AG04450 (cell line): ENCODE measurements around the gene TEKT3. TPM values are rescaled to one million over a fixed set of nuclear protein-coding genes. Genes with fewer than 3 reads are reported as not detected.

Experiments used
- CTCF ChIA-PET: fragments of 300-600, 350-600 bp; formaldehyde crosslinking; extraction: SDS; loops from one replicate; lab custom pipeline; 2022; ENCODE audit warnings: antibody characterized with exemption, inconsistent platforms; lab: Charles Lee
- POLR2A ChIA-PET: fragments of 350-600 bp; formaldehyde crosslinking; extraction: SDS; loops from one replicate; lab custom pipeline; 2021; ENCODE audit warnings: antibody characterized with exemption, inconsistent platforms; lab: Yijun Ruan, JAX
- DNase-seq: peaks from one replicate; pipeline ENCODE4 v3.0.0-alpha.2; 2011; ENCODE audit warnings: low read depth, low spot score
- H3K27ac ChIP-seq: one replicate; pipeline ENCODE4 v1.5.1; 2012; ENCODE audit warnings: low read depth, low read length, control low read depth
- H3K27me3 ChIP-seq: one replicate; pipeline ENCODE4 v1.6.0; 2012; ENCODE audit warnings: low read length; ENCODE audit not compliant: control insufficient read depth, insufficient read depth
- H3K4me3 ChIP-seq: 2 replicates; pipeline ENCODE4 v1.5.1; 2011; ENCODE audit warnings: mild to moderate bottlenecking, low read depth, low read length, control low read depth
- H3K9me3 ChIP-seq: 2 replicates; pipeline ENCODE4 v1.5.1; 2012; ENCODE audit warnings: low read length; ENCODE audit not compliant: control insufficient read depth, insufficient read depth
- CTCF ChIP-seq: IDR thresholded peaks from 2 replicates; pipeline ENCODE4 v1.5.1; 2011; ENCODE audit warnings: low read depth, low read length, control low read depth, inconsistent platforms
- polyA plus RNA-seq: library from polyadenylated mRNA; depleted of rRNA; stranded (reverse); fragments of >200 nt; gene quantifications from 2 replicates; pipeline ENCODE4 v1.2.3, GENCODE V29; 2011

The TEKT3 gene
- polyA plus RNA-seq, 1 experiment: 0.69 TPM

- H3K27me3 ChIP-seq: no peaks in the 10 kb centered on the region
- peak overlapping the region; percentile 41 for H3K4me3 ChIP-seq
- CTCF ChIA-PET: interaction anchor here (1.2 kb wide), 1 partner anchor 118 kb away, joined by 5 read pairs; no protein-coding TSS in a partner anchor
- DNase-seq: no peak
- TF ChIP-seq CTCF: no peak
- POLR2A ChIA-PET: interaction anchor here (1.0 kb wide), 2 partner anchors 8 to 121 kb away, joined by 7 to 8 read pairs; no protein-coding TSS in a partner anchor
- H3K9me3 ChIP-seq: no peaks in the 10 kb centered on the region; the same call in 1 of the 2 replicates
- no peak overlapping the region for H3K27ac ChIP-seq
Observed at GRCh38 chr17:15384142-15384787, 42.9 kb upstream of the TEKT3 start.

- Histone ChIP-seq H3K4me3 (no peak overlapping the region), H3K27me3 (no peaks in the 10 kb centered on the region), H3K27ac (no peak overlapping the region), H3K9me3 (no peaks in the 10 kb centered on the region)
- TF ChIP-seq CTCF: no peak
- CTCF ChIA-PET: no interaction called here
- POLR2A ChIA-PET: no interaction called here
- no peak for DNase-seq
Observed at GRCh38 chr17:15382914-15383313, 41.5 kb upstream of the TEKT3 start.

- H3K9me3 ChIP-seq: no peaks in the 10 kb centered on the region
- ChIA-PET CTCF (interaction anchor here (0.8 kb wide), 1 partner anchor 125 kb away, joined by 3 read pairs; no protein-coding TSS in a partner anchor), POLR2A (interaction anchor here (0.8 kb wide), 1 partner anchor 118 kb away, joined by 3 read pairs; no protein-coding TSS in a partner anchor)
- no peaks in the 10 kb centered on the region for H3K27me3 ChIP-seq
- no peak for TF ChIP-seq CTCF
- DNase-seq: no peak
- no peak overlapping the region for H3K4me3 ChIP-seq
- no peak overlapping the region for H3K27ac ChIP-seq
Observed at GRCh38 chr17:15381707-15382106, 40.3 kb upstream of the TEKT3 start.

- H3K27ac ChIP-seq: no peak overlapping the region
- no peak for DNase-seq
- no peaks in the 10 kb centered on the region for H3K27me3 ChIP-seq
- ChIA-PET CTCF (no interaction called here), POLR2A (no interaction called here)
- H3K9me3 ChIP-seq: no peaks in the 10 kb centered on the region
- no peak for TF ChIP-seq CTCF
- H3K4me3 ChIP-seq: no peak overlapping the region
Observed at GRCh38 chr17:15380446-15380845, 39.0 kb upstream of the TEKT3 start.

- ChIA-PET POLR2A (no interaction called here), CTCF (interaction anchor here (1.0 kb wide), 1 partner anchor 78 kb away, joined by 4 read pairs; no protein-coding TSS in a partner anchor)
- Histone ChIP-seq H3K9me3 (no peaks in the 10 kb centered on the region), H3K27me3 (no peaks in the 10 kb centered on the region), H3K4me3 (no peak overlapping the region), H3K27ac (no peak overlapping the region)
- no peak for DNase-seq
- TF ChIP-seq CTCF: no peak
Observed at GRCh38 chr17:15379659-15380058, 38.3 kb upstream of the TEKT3 start.
